ENCODE measurements around the gene PRAMEF25.
"Not testable (repeated sequence)": the region's sequence is repeated elsewhere in the genome, so short reads cannot be mapped to it uniquely, and the experiment has no call there.

Gene PRAMEF25

DNA sequence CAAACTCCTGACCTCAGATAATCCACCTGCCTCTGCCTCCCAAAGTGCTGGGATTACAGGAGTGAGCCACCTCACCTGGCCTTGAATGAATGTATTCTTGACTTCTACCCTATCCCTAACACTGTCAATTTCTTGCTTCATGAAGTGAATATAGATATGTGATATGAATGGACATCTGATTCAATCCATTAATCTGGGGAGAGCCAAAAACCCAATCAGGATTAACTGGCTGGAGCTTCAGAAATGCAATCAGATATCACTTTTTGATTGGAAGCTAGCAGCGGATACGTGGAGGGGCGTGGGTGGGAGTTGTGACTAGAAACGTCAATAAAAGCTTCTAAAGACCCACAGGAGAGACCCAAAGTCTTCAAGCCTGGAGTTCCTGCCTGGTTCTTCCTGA lies at the start of gene PRAMEF25:
Gene PRAMEF25, plus strand, starts transcription at position 301 of the 400 bp plus-strand sequence. CDS start 2,920 bp downstream, outside the sequence.
- not testable (repeated sequence) for DNase-seq (ENCODE audit: extremely low read depth, low read depth)

DNA sequence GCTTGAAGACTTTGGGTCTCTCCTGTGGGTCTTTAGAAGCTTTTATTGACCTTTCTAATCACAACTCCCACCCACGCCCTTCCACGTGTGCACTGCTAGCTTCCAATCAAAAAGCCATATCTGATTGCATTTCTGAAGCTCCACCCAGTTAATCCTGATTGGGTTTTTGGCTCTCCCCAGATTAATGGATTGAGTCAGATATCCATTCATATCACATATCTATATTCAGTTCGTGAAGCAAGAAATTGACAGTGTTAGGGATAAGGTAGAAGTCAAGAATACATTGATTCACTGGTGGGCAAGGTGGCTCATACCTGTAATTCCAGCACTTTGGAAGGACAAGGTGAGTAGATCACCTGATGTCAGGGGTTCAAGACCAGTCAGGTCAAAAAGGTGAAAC lies 14.1 kb upstream of the PRAMEF25 start, which contains the start of gene PRAMEF27:
Gene PRAMEF27, minus strand, starts transcription at position 101 of the 400 bp plus-strand sequence. CDS start 2,916 bp downstream, outside the sequence.
- DNase-seq (ENCODE audit: extremely low read depth, low read depth), result not testable (repeated sequence)

DNA sequence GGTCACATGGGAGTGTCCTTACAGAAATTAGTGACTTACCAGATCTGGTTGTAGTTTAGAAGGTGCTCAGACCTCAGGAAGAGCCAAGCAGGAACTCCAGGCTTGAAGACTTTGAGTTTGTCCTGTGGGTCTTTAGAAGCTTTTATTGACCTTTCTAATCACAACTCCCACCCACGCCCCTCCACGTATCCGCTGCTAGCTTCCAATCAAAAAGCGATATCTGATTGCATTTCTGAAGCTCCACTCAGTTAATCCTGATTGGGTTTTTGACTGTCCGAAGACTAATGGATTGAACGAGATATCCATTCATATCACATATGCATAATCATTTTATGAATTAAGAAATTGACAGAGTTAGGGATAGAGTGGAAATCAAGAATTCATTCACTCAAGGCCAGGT lies 46.2 kb downstream of the PRAMEF25 start, which contains the start of gene HNRNPCL2:
Gene HNRNPCL2, minus strand, starts transcription at position 101 of the 400 bp plus-strand sequence. CDS start 454 bp downstream, outside the sequence.
- not testable (repeated sequence) for DNase-seq (ENCODE audit: extremely low read depth, low read depth)

Measured in AG09319 (cell line).